HG02970 (cell line): ENCODE measurements around the gene ARL2.
"Not testable (repeated sequence)": the region's sequence is repeated elsewhere in the genome, so short reads cannot be mapped to it uniquely, and the experiment has no call there.

Source experiments
- ATAC-seq: cut with Tn5 transposase; IDR thresholded peaks from one replicate; pipeline ENCODE4 v1.9.1; 2021; ENCODE audit warnings: mild to moderate bottlenecking, moderate library complexity, moderate number of reproducible peaks; ENCODE audit not compliant: unreplicated experiment, low FRiP score

Gene ARL2

DNA sequence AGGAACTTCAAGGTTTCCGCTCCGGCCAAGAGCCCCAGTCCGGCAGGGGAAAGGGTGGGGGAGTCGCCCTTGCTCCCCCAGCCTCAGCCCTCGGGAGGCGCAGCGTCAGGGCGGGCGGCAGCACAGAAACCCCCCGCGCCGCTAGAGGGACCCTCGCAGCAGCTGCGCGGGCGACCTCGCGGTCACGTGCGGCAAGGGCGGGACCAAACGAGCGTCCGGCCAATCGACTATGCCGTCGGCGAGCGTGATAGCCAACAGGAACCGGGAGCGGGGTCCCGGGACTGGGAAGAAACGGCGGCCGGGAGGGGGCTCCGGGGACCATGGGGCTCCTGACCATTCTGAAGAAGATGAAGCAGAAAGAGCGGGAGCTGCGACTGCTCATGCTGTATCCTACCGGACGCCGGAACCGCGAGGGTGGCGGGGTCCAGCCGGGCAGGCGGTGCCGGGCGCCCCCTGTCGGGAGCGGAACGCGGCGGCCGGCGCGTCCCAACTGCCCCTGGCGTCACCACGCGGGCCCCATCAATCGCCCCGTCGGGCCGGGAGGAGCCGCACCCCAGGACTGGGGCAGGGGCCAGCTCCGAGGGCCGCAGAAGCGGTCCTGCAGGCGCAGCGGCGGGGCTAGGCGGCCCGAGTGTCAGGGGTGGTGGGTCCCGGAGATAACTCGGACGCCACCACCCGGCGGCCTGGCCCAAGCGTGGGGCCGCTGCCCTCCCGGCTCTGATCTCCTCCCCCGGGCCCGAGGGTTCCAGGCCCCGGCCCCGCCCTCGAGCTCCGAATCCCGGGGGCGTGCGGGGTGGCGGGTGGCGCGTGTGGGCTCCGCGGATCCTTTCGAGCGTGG lies at the start of gene ARL2:
Gene ARL2, plus strand, starts transcription at position 273 of the 838 bp plus-strand sequence. Its CDS starts 48 bp downstream, at position 321.
- ATAC-seq = peak; percentile 65

DNA sequence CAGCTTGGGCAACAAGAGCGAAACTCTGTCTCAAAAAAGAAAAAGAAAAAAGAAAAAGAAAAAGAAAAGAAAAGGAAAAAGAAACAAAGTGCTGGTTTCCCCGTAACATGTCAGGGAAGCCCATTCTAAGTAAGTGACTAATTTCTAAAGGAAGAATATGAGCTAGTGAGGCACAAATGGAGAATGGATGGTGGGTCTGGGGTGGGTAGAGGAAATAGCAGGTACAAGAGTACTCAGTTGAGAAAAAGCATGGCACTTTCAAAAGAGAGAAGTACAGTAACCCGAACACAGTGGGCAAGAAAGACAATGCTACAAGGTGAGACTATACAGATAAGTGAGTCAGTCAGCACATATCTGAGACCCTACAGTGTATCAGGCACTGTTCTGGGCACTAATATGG lies 46.6 kb upstream of the ARL2 start:
- ATAC-seq = no peak

DNA sequence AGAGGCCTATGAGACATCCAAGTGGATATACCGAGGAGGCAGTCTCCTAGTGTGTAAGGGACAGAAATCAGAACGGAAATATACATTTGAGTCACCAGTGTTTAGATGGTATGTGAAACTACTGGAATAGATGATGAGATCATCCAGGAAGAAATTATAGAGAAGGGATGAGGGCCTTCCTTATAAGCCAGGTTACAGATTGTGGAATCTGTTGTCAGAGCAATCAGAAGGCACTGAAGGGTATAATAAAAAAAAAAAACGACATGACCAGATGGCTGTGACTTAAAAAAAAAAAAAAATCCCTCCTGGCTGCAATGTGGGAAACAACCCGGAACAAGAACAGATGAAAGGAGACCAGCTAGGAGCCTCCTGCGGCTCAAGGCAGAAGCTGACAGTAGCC lies 44.8 kb upstream of the ARL2 start:
- ATAC-seq = no peak

DNA sequence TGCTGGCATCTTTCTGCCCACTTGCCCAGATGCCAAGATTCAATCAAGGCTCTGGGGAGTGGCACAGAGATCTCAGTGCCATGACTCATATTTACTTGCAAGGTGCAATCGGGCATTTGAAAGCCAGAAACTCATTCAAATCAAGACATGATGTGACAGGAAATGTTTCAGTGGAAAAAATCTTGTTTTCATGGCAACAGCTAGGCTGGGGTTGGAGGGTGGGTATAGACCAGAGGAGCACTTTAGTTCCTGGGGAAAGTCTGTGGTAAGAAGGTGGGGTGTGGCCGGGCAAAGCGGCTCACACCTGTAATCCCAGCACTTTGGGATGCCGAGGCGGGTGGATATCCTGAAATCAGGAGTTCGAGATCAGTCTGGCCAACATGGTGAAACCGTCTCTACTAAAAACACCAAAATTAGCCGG lies 43.2 kb upstream of the ARL2 start:
- ATAC-seq = no peak

DNA sequence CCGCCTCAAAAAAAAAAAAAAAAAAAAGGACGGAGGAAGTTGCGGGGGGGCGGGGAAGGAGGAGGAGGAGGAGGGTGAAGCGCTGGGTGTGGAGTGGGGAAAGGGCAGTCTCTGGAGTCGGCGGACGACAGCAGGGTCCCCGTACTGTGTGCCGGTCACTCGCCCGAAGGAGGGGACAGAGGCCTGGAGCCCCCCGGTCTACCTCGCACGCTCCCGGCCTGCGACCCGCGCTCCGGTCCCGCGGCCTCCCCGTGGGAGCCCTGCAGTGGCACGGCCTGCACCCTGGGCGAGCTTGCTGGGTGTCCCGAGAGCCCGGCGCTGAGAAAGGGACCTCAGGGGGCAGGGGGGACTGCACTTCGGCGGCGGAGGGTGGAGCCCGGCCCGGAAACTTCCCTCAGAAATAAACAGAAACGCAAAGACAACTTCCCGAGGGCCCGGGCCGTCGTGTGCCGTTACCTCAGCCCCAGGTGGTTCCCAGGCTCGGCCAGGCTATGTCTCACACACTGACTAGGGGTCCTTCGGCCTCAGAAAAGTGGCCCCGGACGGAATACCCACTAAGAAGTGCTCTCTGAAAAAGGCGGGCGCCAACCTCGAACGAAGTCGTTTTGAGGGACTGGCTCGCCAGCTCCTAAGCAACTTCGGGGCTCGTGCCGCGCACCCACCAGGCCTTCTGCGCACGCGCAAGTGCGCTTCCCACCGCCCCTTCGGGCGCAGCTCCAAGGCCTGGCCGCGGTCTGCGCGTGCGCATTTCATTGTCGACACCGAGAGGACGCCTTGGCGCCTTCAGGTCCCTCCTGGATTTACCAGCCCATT lies 42.3 kb upstream of the ARL2 start, which contains the start of gene MAJIN:
Gene MAJIN, minus strand, starts transcription at position 688 of the 813 bp plus-strand sequence. CDS start 12,703 bp downstream, outside the sequence.
- no peak for ATAC-seq

DNA sequence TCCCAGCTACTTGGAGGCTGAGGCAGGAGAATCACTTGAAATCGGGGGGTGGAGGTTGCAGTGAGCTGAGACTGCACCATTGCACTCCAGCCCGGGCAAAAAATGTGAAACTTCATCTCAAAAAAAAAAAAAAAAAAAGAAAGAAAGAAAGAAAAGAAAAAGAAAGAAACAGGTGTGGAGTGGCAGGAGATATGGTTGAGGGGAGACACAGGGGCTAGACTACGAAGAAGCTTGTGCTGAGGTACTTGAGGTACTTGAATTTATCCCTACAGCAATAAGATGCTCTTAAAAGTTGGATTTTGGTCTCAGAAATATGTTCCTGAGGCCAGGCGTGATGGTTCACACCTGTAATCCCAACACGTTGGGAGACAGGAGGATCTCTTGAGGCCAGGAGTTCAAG lies 39.8 kb upstream of the ARL2 start:
- ATAC-seq = no peak

DNA sequence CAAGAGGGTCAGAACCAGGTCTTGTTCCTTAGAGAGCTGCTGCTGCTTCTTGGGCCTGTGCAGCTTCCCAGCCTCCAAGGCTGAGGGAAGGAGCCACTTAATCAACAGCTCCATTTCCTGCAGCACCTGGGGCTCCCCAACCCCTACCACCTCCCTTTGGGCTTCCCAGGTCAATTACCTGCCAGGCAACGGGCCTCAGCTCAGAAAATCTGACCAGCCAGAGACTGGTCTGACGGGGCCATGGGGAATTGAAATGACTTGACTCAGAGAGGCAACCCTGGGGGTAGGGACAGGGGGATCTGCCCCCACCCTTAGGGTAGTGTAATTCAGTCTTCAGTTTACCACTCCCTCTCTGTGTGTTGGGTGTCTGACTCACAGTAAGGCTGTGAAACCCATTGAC lies 37.3 kb upstream of the ARL2 start:
- no peak for ATAC-seq

DNA sequence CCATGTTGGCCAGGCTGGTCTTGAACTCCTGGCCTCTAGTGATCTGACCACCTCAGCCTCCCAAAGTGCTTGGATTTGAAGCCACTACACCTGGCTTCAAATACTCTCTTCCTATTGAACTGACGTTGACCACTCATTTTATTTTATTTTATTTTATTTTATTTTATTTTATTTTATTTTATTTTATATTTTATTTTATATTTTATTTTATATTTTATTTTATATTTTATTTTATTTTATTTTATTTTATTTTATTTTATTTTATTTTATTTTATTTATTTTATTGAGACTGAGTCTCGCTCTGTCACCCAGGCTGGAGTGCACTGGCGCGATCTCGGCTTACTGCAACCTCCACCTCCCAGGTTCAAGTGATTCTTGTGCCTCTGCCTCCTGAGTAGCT lies 30.6 kb upstream of the ARL2 start:
- not testable (repeated sequence) for ATAC-seq

DNA sequence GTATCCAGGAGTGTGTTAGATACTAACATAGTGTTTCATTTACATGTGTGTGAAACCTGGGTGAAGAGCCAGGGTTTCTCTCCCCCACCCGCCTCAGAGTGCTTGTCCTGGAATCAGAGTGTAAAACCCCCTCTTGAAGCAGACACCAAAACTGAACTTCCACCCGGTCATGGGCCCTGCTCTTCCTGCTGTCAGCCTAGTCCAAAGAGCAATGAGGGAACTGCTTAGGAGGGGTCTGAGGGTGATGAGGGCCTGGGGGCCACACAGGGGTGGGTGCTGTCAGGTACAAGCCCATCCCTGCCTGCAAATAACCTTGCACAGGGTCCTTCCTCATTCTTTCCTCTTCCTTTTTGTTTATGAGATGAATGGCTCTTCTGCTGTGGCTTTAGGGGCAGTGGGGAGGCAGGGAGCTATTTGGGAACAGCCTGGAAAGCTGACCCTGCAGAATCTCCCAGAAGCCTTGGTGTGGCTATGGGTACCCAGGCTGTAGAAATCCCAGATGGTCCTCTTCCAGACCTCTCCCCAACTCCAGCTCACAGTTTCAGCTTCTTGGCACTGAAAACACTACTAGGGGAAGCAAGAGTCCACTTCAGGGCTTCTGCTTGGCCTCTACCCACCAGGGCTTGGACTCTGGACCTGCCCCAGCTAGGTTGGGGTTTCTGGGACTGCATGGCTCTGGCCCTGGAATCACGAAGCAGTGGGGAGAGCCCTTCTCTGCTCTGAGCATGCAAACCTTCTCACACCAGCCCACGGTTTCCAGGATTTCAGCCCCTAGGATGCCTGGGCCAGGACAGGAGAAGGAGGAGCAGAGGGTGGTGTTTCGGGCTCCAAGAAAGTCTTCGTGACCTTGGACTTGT lies 25.7 kb upstream of the ARL2 start:
- ATAC-seq = no peak

DNA sequence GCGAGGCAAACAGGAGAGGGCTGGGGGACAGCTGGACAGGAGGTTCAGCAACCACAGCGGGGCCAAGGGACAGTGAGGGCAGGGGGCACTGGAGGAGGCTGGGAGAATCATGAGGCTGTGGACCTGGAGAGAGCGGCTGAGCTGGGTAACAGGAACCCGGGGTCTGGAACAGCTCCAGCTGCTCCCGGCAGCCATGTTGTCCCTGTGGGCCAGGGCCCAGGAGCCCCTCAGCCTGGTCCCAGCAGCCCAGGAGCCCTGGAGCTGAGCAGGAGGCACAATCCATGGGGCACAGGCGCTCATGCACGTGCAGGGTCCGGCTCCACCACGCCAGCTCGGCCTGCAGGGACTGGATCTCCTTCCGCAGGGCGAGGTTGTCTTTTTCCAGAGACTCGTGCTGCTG lies 24.5 kb upstream of the ARL2 start:
- no peak for ATAC-seq

DNA sequence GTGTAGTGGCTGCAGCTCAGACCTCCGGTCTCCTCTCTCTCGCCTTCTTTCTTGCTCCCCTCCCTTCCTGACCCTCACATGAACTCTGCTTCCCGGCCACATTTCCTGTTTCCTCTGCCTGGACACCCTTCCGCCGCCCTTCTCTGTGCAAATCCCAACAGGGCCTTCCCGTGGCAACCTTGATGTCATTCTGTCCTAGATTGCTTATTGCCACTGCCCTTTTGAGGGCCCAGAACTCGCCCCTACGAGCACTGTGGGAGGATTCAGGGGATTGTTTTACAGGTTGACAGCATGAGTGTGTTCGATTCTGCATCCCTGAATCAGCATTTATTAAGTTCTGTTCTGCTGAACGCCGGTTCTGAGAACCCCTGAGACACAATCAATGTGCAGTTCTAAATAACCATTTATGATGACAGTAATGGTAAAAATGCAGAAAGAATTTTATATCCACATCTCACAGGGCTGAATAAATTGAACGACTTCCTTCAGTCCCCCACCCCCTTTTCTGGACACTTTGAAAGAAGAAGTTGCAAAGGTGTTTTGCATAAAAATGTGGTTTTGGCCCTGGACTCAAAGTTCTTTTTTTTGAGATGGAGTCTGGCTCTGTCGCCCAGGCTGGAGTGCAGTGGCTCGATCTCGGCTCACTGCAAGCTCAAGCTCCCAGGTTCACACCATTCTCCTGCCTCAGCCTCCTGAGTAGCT lies 23.6 kb upstream of the ARL2 start:
- no peak for ATAC-seq

DNA sequence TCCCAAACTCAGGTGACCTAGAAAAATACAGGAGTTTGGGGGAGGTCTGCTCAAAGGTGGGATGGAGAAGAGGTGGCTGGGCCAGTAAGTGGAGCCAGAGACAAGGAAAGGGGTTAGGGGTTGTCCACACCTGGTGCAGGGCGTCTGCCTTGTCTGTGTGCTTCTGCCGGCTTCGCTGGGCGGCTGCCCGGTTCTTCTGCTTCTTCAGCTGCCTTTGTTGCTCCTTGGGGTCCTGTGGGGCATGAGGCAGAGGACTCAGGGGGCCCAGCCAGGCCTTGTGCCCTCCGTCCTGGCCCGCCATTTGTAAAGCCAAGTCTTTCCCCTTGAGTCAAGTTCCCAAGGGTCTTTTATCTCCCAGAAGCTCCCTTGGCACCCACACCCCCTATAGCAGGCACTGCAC lies 19.6 kb upstream of the ARL2 start:
- ATAC-seq = no peak

DNA sequence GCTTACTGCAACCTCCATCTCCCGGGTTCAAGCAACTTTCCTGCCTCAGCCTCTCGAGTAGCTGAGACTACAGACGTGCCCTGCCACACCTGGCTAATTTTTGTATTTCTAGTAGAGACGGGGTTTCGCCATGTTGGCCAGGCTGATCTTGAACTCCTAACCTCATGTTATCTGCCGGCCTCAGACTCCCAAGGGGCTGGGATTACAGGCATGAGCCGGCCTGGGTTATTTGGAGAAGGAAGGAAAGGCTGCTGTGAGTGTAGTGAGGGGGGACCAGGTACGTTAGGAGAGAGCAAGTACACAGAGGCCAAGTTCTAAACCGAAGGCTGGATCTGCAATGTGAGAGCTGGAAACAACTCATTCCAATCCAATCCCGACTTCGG lies 17.6 kb upstream of the ARL2 start:
- no peak for ATAC-seq

DNA sequence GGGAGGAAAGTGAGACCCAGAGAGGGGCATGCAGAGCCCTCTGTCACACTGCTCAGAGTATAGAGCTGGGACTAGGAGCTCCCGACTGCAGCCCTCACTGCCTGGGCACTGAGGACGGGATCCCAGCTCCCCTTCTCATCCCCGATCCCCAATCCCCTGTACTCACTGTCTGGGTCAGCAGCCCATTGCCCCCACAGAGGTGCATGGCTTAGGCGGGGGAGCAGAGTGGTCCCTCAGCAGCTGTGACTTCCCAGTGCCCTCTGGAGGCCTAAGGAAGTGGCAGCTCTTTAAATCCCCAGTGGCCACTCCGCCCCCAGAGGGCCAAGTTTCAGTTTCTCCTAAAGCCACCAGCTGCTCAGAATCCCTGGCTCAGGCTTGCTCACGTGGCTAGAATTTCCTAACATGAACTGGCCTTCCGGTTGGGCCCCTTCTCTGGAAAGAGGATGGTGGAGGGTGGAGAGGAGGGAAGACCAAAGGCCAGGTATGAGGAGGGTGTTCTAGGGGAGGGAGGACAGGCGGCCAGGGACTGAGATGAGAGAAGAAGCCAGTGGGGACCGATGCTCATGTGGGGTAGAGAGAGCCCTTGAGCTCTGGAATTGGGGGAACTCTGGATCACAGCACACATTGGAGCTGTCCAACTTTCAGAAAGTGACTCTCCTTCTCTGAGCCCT lies 17.1 kb upstream of the ARL2 start, which contains the start of gene BATF2:
Gene BATF2, minus strand, starts transcription at position 262 of the 671 bp plus-strand sequence. Its CDS starts 57 bp downstream, at position 205.
- no peak for ATAC-seq

DNA sequence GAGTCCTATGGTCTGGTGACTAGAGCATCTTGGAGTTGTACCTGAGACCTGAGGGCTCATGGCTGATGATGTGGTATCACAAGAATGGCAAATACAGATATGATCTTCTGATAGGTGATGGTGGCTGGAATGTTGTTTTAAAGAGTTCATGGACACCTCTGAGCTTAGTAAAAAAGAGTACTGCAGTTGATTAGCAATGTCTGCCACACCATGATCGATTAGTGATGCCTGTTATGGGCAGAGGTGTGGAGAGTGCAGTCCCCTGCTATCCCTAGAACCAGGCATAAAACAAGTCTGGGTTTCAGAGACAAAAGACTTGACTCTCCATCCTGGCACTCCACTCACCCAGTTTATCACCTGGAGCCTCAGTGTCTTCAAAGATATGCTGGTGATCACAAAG lies 15.8 kb upstream of the ARL2 start:
- ATAC-seq = no peak

DNA sequence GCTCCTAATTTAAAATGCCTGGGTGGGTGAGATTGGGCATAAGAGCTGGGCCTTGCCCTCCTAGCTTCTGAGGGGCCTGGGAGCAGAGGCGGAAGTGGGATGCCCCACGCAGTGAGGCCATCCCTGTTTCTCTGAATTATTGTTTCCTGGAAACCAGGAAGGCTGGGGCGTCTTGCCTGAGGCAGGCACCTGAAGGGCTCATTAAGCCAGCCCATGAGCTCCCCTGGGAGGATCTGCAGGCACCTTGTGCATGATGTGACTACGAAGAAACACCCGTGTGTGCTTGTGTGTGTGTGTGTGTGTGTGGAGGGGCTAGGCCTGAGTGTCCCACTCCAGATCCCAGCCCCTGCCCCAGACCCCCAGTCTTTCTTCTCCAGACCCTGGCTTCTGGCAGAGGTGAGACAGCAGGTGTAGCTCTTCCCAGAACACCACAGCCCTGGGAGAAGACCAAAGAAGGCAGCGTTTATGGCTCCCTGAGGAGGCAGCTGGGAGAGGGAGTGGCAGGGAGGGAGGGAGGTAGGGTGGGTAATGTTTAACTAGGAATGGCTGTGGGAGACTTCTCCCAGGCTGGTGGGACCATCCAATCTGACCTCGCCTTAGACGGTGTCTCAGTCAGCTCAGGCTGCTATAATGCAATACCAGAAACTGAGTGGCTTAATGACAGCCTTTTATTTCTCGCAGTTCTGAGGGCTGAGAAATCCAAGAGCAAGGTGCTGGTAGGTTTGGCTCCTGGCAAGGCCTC lies 15.1 kb upstream of the ARL2 start:
- no peak for ATAC-seq

DNA sequence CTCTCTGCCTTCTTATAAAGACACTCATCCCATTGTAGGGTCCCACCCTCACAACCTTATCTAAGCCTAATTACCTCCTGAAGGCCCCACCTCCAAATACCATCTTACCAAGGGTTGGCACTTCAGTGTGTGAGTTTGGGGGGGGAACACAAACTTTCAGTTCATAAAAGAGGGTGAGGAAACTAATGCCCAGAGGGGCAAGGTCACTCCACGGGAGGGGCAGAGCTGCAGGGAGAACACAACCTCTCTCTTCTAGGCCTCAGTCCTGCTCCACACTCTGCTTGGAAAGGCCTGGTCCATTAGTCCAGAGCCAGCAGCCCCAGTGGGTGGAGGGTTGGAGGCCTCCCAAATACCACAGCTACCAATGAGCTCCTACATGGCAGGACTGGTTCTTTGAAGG lies 14.5 kb upstream of the ARL2 start:
- ATAC-seq = no peak

DNA sequence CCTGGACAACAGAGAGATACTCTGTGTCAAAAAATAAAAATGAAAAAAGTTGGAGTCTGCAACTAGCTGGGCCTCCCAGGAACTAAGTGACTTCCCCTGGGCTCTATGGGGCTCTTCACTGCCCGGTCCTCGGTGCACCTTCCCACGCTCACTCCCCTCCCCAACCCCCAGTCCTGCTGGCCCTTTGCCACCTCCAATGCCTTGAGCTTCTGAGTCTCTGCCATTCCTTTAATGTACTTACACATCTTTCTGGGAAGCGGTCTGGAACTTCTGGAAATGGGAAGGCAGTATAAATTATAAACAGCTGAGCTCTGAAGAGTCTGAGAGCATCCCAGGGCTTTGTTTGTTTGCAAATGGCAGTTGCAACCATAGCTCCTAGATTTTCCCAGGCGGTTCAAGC lies 11.3 kb upstream of the ARL2 start:
- no peak for ATAC-seq

DNA sequence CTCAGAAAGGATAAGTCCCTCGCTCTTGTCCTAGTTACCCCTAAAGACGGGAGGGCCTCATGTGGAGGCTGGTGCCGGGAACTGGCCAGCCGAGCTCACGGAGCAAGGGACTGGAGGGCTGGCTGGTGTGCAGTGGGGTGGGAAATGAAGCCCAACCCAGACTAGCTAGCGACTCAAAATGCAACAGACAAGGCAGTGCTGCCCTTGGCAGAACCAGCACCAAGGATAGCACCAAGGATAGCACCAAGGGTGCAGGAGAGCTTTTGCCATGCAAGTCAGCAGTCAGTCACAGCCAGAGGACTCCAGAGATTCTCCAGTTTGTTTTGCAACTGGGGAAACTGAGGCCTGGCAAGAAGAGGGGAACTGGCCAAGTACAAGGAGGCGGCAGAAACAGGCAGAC lies 10.7 kb upstream of the ARL2 start:
- ATAC-seq = no peak
